Trophoblast cell (in vitro differentiated cells and primary cell): ENCODE data around the gene FAM241B. TPM values are rescaled to one million over a fixed set of nuclear protein-coding genes. Genes with fewer than 3 reads are reported as not detected.

ENCODE experiments used
- DNase-seq, 2 donors: peaks; one replicate each; pipeline ENCODE4 v3.0.0-alpha.2; 2016
- H2AFZ ChIP-seq: 2 replicates; pipeline ENCODE4 v1.6.1; 2013; ENCODE audit warnings: low read length, moderate library complexity, mild to moderate bottlenecking; ENCODE audit not compliant: insufficient read depth, poor library complexity
- H2AK5ac ChIP-seq: 2 replicates; pipeline ENCODE4 v1.6.1; 2013; ENCODE audit warnings: mild to moderate bottlenecking, low read length
- H2BK120ac ChIP-seq: 2 replicates; pipeline ENCODE4 v1.6.1; 2013; ENCODE audit warnings: low read length, mild to moderate bottlenecking, moderate library complexity; ENCODE audit not compliant: insufficient read depth, poor library complexity
- H2BK12ac ChIP-seq: 2 replicates; pipeline ENCODE4 v1.6.1; 2013; ENCODE audit warnings: mild to moderate bottlenecking, low read length, moderate library complexity
- H2BK5ac ChIP-seq: 2 replicates; pipeline ENCODE4 v1.6.1; 2013; ENCODE audit warnings: low read length, low read depth, moderate library complexity, mild to moderate bottlenecking; ENCODE audit not compliant: poor library complexity
- H3K14ac ChIP-seq: 2 replicates; pipeline ENCODE4 v1.6.1; 2013; ENCODE audit warnings: mild to moderate bottlenecking, low read length
- H3K18ac ChIP-seq: 2 replicates; pipeline ENCODE4 v1.6.1; 2013; ENCODE audit warnings: mild to moderate bottlenecking, low read length
- H3K23ac ChIP-seq: 2 replicates; pipeline ENCODE4 v1.6.1; 2013; ENCODE audit warnings: low read length
- H3K27ac ChIP-seq: 2 replicates; pipeline ENCODE4 v1.5.1; 2013; ENCODE audit warnings: low read depth, mild to moderate bottlenecking, inconsistent platforms, low read length, moderate library complexity
- H3K27me3 ChIP-seq: 2 replicates; pipeline ENCODE4 v1.6.1; 2013; ENCODE audit warnings: inconsistent platforms, mild to moderate bottlenecking, low read length, moderate library complexity; ENCODE audit not compliant: insufficient read depth
- H3K36me3 ChIP-seq, 2 experiments: 1 replicate in 1 of 2; 2 replicates in 1 of 2; pipeline ENCODE4 v1.6.1; 2013; ENCODE audit warnings: low read length in 2 of 2, mild to moderate bottlenecking in 2 of 2, moderate library complexity in 1 of 2; ENCODE audit not compliant: insufficient read depth in 2 of 2, control insufficient read depth in 1 of 2
- H3K4ac ChIP-seq: 2 replicates; pipeline ENCODE4 v1.6.1; 2013; ENCODE audit warnings: low read depth, mild to moderate bottlenecking, low read length, moderate library complexity
- H3K4me1 ChIP-seq, 2 experiments: 1 replicate in 1 of 2; 2 replicates in 1 of 2; pipeline ENCODE4 v1.6.1; 2013; ENCODE audit warnings: low read length in 2 of 2, mild to moderate bottlenecking in 2 of 2, moderate library complexity in 1 of 2; ENCODE audit not compliant: insufficient read depth in 2 of 2, control insufficient read depth in 1 of 2
- H3K4me2 ChIP-seq: 2 replicates; pipeline ENCODE4 v1.6.1; 2013; ENCODE audit warnings: inconsistent platforms, mild to moderate bottlenecking, low read length, moderate library complexity
- H3K4me3 ChIP-seq: 2 replicates; pipeline ENCODE4 v1.5.1; 2013; ENCODE audit warnings: mild to moderate bottlenecking, low read depth, low read length, inconsistent platforms
- H3K79me1 ChIP-seq: one replicate; pipeline ENCODE4 v1.6.1; 2013; ENCODE audit warnings: low read length
- H3K79me2 ChIP-seq: 2 replicates; pipeline ENCODE4 v1.6.1; 2013; ENCODE audit warnings: low read length, mild to moderate bottlenecking; ENCODE audit not compliant: control insufficient read depth, insufficient read depth, poor library complexity
- H3K9ac ChIP-seq: 2 replicates; pipeline ENCODE4 v1.6.1; 2013; ENCODE audit warnings: mild to moderate bottlenecking, low read length
- H3K9me3 ChIP-seq: 2 replicates; pipeline ENCODE4 v1.6.1; 2013; ENCODE audit warnings: low read depth, mild to moderate bottlenecking, control low read depth, inconsistent platforms, low read length; ENCODE audit not compliant: insufficient read depth
- H4K12ac ChIP-seq: 2 replicates; pipeline ENCODE4 v1.6.1; 2013; ENCODE audit warnings: low read depth, mild to moderate bottlenecking, low read length, moderate library complexity
- H4K8ac ChIP-seq: 2 replicates; pipeline ENCODE4 v1.6.1; 2013; ENCODE audit warnings: low read depth, mild to moderate bottlenecking, low read length, moderate library complexity
- H4K91ac ChIP-seq: one replicate; pipeline ENCODE4 v1.6.1; 2013; ENCODE audit warnings: low read depth, mild to moderate bottlenecking, low read length, moderate library complexity
- WGBS: extraction: QIAGEN DNeasy Blood & Tissue Kit; methylation state at CpG from one replicate; pipeline ENCODE4 v1.1.7; 2013; ENCODE audit warnings: missing lambda C conversion rate; ENCODE audit not compliant: insufficient read length, insufficient coverage; ENCODE audit errors: extremely low coverage; 5-methylcytosine and 5-hydroxymethylcytosine counted together
- polyA plus RNA-seq: library from polyadenylated mRNA; stranded (reverse); fragments of 200-250 nt; gene quantifications from 2 replicates; pipeline ENCODE4 v1.2.3, GENCODE V29; 2013

The FAM241B gene, protein sequence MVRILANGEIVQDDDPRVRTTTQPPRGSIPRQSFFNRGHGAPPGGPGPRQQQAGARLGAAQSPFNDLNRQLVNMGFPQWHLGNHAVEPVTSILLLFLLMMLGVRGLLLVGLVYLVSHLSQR
- 14.4 and 14.7 TPM in 2 replicates for polyA plus RNA-seq

DNA sequence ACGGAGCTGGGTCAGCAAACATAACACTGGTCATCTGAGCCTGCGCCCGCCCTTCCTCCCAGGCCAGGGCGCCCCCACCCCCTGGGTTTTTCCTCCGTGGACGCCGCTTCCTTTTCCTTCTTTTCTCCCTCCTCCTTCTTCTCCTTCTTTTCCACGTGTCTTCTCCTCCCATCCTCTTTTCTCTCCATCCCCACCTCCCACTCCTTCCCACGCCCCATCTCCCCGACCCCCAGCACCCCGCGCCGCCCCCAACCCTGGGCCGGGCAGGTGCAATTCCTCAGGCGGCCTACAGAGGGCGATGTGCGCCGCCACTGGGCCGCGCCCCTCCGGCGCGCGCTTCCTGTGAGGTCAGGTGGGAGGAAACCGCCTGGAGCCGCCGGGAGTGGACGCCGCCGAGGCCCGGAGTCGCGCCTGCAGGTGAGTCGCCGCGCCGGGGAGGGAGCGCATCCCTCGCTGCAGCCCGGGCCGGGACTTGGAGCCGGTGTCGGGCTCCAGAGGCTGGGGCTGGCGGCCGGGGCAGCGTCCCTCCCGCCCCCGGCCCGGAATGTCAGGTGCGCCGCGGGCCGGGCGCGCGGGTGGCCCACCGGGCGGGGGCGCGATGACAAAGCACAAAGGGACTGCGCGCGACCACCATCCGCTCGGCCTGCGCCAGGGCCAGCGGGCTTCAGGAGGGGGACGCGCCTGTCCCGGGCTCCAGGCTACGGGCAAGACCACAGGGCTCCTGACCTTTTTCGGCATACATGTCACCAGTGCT is at the start of gene FAM241B:
Gene FAM241B (plus strand): TSS at position 351 of the 754 bp plus-strand sequence. CDS start 1,497 bp downstream, outside the sequence.
- Histone ChIP-seq H3K27me3 (no peaks in the 10 kb centered on the region), H3K9ac (peak within 1 kb of the TSS; percentile 28), H3K9me3 (peaks cover 3% of the 10 kb centered on the region), H2BK120ac (peak within 1 kb of the TSS; percentile 70), H3K79me2 (peaks cover 6% of the 10 kb centered on the region), H2AK5ac (peak within 1 kb of the TSS; percentile 18), H4K12ac (peak within 1 kb of the TSS; percentile 91), H4K91ac (peak within 1 kb of the TSS; percentile 75), H3K4ac (peak within 1 kb of the TSS; percentile 60), H3K4me1 (peaks cover 9 to 10% of the 10 kb centered on the region in 2 experiments), H3K79me1 (peaks cover 9% of the 10 kb centered on the region), H3K14ac (peak within 1 kb of the TSS; percentile 72), H2BK5ac (no peak within 1 kb of the TSS), H3K36me3 (peaks cover 18 to 20% of the 10 kb centered on the region in 2 experiments), H3K4me2 (peak within 1 kb of the TSS; percentile 75), H3K18ac (peak within 1 kb of the TSS; percentile 76), H3K27ac (no peak within 1 kb of the TSS), H3K4me3 (peak within 1 kb of the TSS; percentile 78), H3K23ac (no peak within 1 kb of the TSS), H2BK12ac (no peak within 1 kb of the TSS), H4K8ac (peak within 1 kb of the TSS; percentile 91), H2AFZ (peak within 1 kb of the TSS; percentile 82)
- DNase-seq: peak; percentile 50 to 68
- 80% methylated on average over 1 of the region's 72 CpGs for WGBS

DNA sequence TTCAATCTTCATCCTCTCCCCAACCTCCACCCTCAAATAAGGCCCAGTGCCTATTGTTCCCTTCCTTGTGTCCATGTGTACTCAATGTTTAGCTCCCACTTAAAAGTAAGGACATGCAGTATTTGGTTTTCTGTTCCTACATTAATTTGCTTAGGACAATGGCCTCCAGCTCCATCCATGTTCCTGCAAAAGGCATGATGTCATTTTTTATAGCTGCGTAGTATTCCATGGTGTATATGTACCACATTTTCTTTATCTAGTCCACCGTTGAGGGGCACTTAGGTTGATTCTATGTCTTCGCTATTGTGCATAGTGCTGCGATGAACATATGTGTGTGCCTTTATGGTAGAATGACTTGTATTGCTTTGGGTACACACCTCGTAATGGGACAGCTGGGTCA is 49.6 kb upstream of the FAM241B start:
- H3K36me3 ChIP-seq: no peaks in the 10 kb centered on the region
- H3K4me2 ChIP-seq: no peak overlapping the region
- no peak overlapping the region for H3K9ac ChIP-seq
- H3K23ac ChIP-seq: no peak overlapping the region
- H2BK120ac ChIP-seq: no peak overlapping the region
- WGBS: no CpG with 5 or more reads among the region's 5 CpGs
- no peak overlapping the region for H4K8ac ChIP-seq
- H3K14ac ChIP-seq: no peak overlapping the region
- no peak overlapping the region for H3K4ac ChIP-seq
- no peak overlapping the region for H3K27ac ChIP-seq
- H2BK12ac ChIP-seq: no peak overlapping the region
- H3K18ac ChIP-seq: no peak overlapping the region
- H2BK5ac ChIP-seq: no peak overlapping the region
- H3K27me3 ChIP-seq: peaks cover 57% of the 10 kb centered on the region
- H4K12ac ChIP-seq: no peak overlapping the region
- no peak overlapping the region for H2AK5ac ChIP-seq
- H2AFZ ChIP-seq: no peak overlapping the region
- no peak for DNase-seq
- H3K4me1 ChIP-seq: no peaks in the 10 kb centered on the region
- H3K9me3 ChIP-seq: no peaks in the 10 kb centered on the region
- H3K79me2 ChIP-seq: no peaks in the 10 kb centered on the region
- H4K91ac ChIP-seq: no peak overlapping the region
- no peaks in the 10 kb centered on the region for H3K79me1 ChIP-seq
- H3K4me3 ChIP-seq: no peak overlapping the region

DNA sequence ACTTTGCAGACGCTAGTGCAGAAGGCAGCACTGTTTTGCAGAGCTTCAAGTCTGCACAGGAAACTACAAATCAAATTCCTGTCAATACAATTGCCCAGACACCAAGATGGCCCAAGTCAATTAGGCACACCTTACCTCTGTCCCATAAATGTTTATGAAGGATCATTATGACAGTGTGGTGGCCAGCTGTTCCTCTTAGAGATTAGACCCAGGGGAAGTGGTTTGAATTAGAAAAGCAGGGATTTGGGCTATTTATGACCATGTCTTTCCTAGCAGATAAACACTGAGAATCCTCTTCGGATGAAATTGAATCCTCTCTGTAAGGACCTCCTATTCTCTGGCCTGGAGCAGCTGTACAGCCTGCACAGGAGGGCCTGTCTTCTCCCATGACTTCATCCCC is 46.9 kb upstream of the FAM241B start:
- Histone ChIP-seq H3K27me3 (peaks cover 34% of the 10 kb centered on the region), H3K4me1 (no peaks in the 10 kb centered on the region), H3K4me2 (no peak overlapping the region), H3K27ac (no peak overlapping the region), H2AK5ac (no peak overlapping the region), H3K79me2 (no peaks in the 10 kb centered on the region), H3K18ac (no peak overlapping the region), H4K12ac (no peak overlapping the region), H2BK12ac (no peak overlapping the region), H2BK5ac (no peak overlapping the region), H3K4me3 (no peak overlapping the region), H3K79me1 (no peaks in the 10 kb centered on the region), H3K9me3 (no peaks in the 10 kb centered on the region), H4K8ac (no peak overlapping the region), H3K9ac (no peak overlapping the region), H4K91ac (no peak overlapping the region), H2BK120ac (no peak overlapping the region), H3K36me3 (no peaks in the 10 kb centered on the region), H3K14ac (no peak overlapping the region), H2AFZ (no peak overlapping the region), H3K4ac (no peak overlapping the region), H3K23ac (no peak overlapping the region)
- WGBS: no CpG with 5 or more reads among the region's 2 CpGs
- no peak for DNase-seq

DNA sequence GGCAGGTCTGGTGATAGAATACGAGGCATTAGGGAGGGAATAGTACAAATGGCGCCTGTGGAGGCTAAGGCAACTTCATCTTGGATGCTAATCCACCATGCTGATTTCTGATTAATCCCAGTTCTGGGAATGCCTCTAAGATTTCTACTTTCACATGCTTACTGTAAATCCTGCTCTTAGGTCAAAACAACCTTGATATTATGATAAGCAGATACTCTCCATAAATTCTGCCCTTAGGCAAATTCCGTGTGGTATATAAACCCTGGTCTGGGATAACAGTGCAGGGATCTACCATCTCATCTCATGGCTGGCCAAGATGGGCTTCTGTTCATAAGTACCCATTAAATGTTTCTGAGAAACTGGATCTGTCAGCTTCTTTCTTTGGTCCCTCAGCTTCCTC is 45.4 kb upstream of the FAM241B start:
- H3K4me3 ChIP-seq: no peak overlapping the region

More for the DNA sequence above, 45.4 kb upstream of the FAM241B start:
- Histone ChIP-seq H3K18ac (no peak overlapping the region), H2AK5ac (no peak overlapping the region), H3K27me3 (peaks cover 20% of the 10 kb centered on the region), H3K4me2 (no peak overlapping the region), H3K4me1 (peaks cover 0 to 3% of the 10 kb centered on the region in 2 experiments), H4K12ac (no peak overlapping the region), H2AFZ (no peak overlapping the region), H2BK5ac (no peak overlapping the region), H2BK12ac (no peak overlapping the region), H3K79me1 (no peaks in the 10 kb centered on the region), H3K23ac (no peak overlapping the region), H3K14ac (no peak overlapping the region), H3K9ac (no peak overlapping the region), H2BK120ac (no peak overlapping the region), H4K8ac (no peak overlapping the region), H3K4ac (no peak overlapping the region), H3K36me3 (no peaks in the 10 kb centered on the region), H3K79me2 (no peaks in the 10 kb centered on the region), H3K27ac (no peak overlapping the region), H4K91ac (no peak overlapping the region), H3K9me3 (no peaks in the 10 kb centered on the region)
- no CpG with 5 or more reads among the region's 3 CpGs for WGBS
- DNase-seq: no peak
